GM23248 (cell line): ENCODE measurements around the gene WARS2. TPM values are rescaled to one million over a fixed set of nuclear protein-coding genes. Genes with fewer than 3 reads are reported as not detected.
A peak's percentile ranks its signal among the peaks of the same experiment; 100 is the strongest.
"Not testable (repeated sequence)": the region's sequence is repeated elsewhere in the genome, so short reads cannot be mapped to it uniquely, and the experiment has no call there.

Source experiments
- DNase-seq: peaks from one replicate; pipeline ENCODE4 v3.0.0-alpha.2; 2015
- H2AFZ ChIP-seq: fragments of 200-600 bp; sonication (generic); 2 replicates; pipeline ENCODE4 v1.6.1; 2016; ENCODE audit warnings: antibody characterized with exemption
- H3F3A ChIP-seq: fragments of 200-600 bp; sonication (generic); 2 replicates; pipeline ENCODE4 v1.6.1; 2016; ENCODE audit warnings: mild to moderate bottlenecking, antibody characterized with exemption, mixed run types; ENCODE audit not compliant: insufficient read depth
- H3K27ac ChIP-seq: fragments of 200-600 bp; sonication (generic); 2 replicates; pipeline ENCODE4 v1.5.1; 2016; ENCODE audit warnings: mild to moderate bottlenecking
- H3K27me3 ChIP-seq: fragments of 200-600 bp; sonication (generic); replicated peaks from 2 replicates; pipeline ENCODE4 v1.6.1; 2016; ENCODE audit warnings: mild to moderate bottlenecking; ENCODE audit not compliant: insufficient read depth
- H3K36me3 ChIP-seq: fragments of 200-600 bp; sonication (generic); 2 replicates; pipeline ENCODE4 v1.6.1; 2016; ENCODE audit warnings: low read depth, mild to moderate bottlenecking
- H3K4me1 ChIP-seq: fragments of 200-600 bp; sonication (generic); 2 replicates; pipeline ENCODE4 v1.6.1; 2016; ENCODE audit warnings: mild to moderate bottlenecking; ENCODE audit not compliant: insufficient read depth
- H3K4me2 ChIP-seq: fragments of 200-600 bp; sonication (generic); one replicate; pipeline ENCODE4 v1.6.1; 2016; ENCODE audit warnings: mild to moderate bottlenecking; ENCODE audit not compliant: unreplicated experiment
- H3K4me3 ChIP-seq: fragments of 200-600 bp; sonication (generic); 2 replicates; pipeline ENCODE4 v1.5.1; 2016; ENCODE audit warnings: mild to moderate bottlenecking
- H3K79me2 ChIP-seq: fragments of 200-600 bp; sonication (generic); 2 replicates; pipeline ENCODE4 v1.6.1; 2016; ENCODE audit warnings: mild to moderate bottlenecking; ENCODE audit not compliant: insufficient read depth
- H3K9ac ChIP-seq: fragments of 200-600 bp; sonication (generic); 2 replicates; pipeline ENCODE4 v1.6.1; 2016; ENCODE audit warnings: mild to moderate bottlenecking
- H3K9me2 ChIP-seq: fragments of 200-600 bp; sonication (generic); 2 replicates; pipeline ENCODE4 v1.6.1; 2016; ENCODE audit warnings: mixed run types, mild to moderate bottlenecking, moderate library complexity; ENCODE audit not compliant: insufficient read depth
- H3K9me3 ChIP-seq: fragments of 200-600 bp; sonication (generic); one replicate; pipeline ENCODE4 v1.6.1; 2017; ENCODE audit warnings: low read depth
- H4K20me1 ChIP-seq: fragments of 200-600 bp; sonication (generic); 2 replicates; pipeline ENCODE4 v1.6.0; 2016; ENCODE audit not compliant: insufficient read depth
- EZH2 ChIP-seq: fragments of 200-600 bp; sonication (generic); IDR thresholded peaks from 2 replicates; pipeline ENCODE4 v1.6.1; 2018; ENCODE audit warnings: antibody characterized with exemption, mild to moderate bottlenecking; ENCODE audit not compliant: insufficient read depth, poor library complexity, severe bottlenecking
- EZH2phosphoT487 ChIP-seq: fragments of 200-600 bp; sonication (generic); IDR thresholded peaks from 2 replicates; pipeline ENCODE4 v1.6.1; 2018; ENCODE audit warnings: antibody characterized with exemption, moderate library complexity, mild to moderate bottlenecking, low read depth; ENCODE audit not compliant: insufficient read depth
- WGBS, 2 experiments: methylation state at CpG; one replicate each; pipeline ENCODE4 v1.1.6; 2015 to 2017; ENCODE audit warnings: low lambda C conversion rate in 2 of 2, low coverage in 1 of 2; ENCODE audit errors: missing lambda C conversion rate in 2 of 2; 5-methylcytosine and 5-hydroxymethylcytosine counted together
- in situ Hi-C: fragments of 300-500 bp; cut with MboI; formaldehyde crosslinking; loops from 2 replicates; pipeline ENCODE4 v1.15.0; 2020
- polyA plus RNA-seq: library from polyadenylated mRNA; unstranded; fragments of >200 nt; fragmentation: Nextera tagmentation; extraction: Ambion mirVana; gene quantifications from 2 replicates; pipeline ENCODE4 v1.2.1, GENCODE V29; 2016
- total RNA-seq: library from RNA; depleted of rRNA; stranded (reverse); fragments of >200 nt; shearing (Covaris generic); gene quantifications from 2 replicates; pipeline ENCODE4 v1.2.3, GENCODE V29; 2014

The WARS2 gene
- total and polyA plus RNA-seq, 2 experiments from 2014 or later: 7.9 to 13.8 TPM

- Histone ChIP-seq H4K20me1 (no peaks in the 10 kb centered on the region), H3K27me3 (no peaks in the 10 kb centered on the region), H3K79me2 (peaks cover 47% of the 10 kb centered on the region), H3K9ac (no peak overlapping the region), H3K36me3 (no peaks in the 10 kb centered on the region), H3K27ac (no peak overlapping the region), H3K4me1 (peaks cover 34% of the 10 kb centered on the region), H2AFZ (no peak overlapping the region), H3K4me3 (no peak overlapping the region), H3K4me2 (no peak overlapping the region), H3K9me2 (no peaks in the 10 kb centered on the region), H3F3A (peaks cover 26% of the 10 kb centered on the region), H3K9me3 (no peaks in the 10 kb centered on the region)
- in situ Hi-C loops: no loop called here
- 40 to 45% methylated on average over 3 of the region's 3 CpGs for WGBS, 2 experiments
- peak; percentile 5 for DNase-seq
- no peak for TF ChIP-seq EZH2phosphoT487
- no peak for TF ChIP-seq EZH2
Measured at GRCh38 chr1:119132179-119132578, 8.3 kb downstream of the WARS2 start.

DNA sequence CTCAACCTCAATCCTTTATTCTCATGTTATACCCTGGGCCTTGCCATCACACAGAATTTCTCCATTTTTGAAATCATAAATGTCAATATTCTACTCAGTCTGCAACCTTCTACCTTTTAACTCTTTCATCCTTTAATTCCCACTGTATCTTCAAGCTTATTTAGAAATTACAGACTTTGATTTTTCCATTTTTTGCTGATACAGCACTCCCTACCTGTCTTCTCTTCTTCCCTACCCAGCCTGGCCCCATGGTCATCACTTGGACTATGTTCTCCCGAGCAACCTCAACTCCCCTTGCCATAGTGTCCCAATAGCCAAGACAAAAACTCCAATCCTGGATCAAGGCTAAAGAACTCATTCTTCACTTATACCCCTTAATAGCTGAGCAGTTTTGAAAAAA is 14.6 kb downstream of the WARS2 start:
- Histone ChIP-seq H3K4me2 (no peak overlapping the region), H3K9ac (no peak overlapping the region), H3K36me3 (no peaks in the 10 kb centered on the region), H3K9me3 (no peaks in the 10 kb centered on the region), H3K27me3 (no peaks in the 10 kb centered on the region), H3K79me2 (peaks cover 44% of the 10 kb centered on the region), H2AFZ (no peak overlapping the region), H3K27ac (no peak overlapping the region), H4K20me1 (no peaks in the 10 kb centered on the region), H3F3A (no peaks in the 10 kb centered on the region), H3K9me2 (no peaks in the 10 kb centered on the region), H3K4me3 (no peak overlapping the region), H3K4me1 (no peaks in the 10 kb centered on the region)
- TF ChIP-seq EZH2phosphoT487: no peak
- no peak for TF ChIP-seq EZH2
- DNase-seq: no peak
- 95 to 100% methylated on average over 1 of the region's 1 CpG for WGBS, 2 experiments
- in situ Hi-C loops: no loop called here

DNA sequence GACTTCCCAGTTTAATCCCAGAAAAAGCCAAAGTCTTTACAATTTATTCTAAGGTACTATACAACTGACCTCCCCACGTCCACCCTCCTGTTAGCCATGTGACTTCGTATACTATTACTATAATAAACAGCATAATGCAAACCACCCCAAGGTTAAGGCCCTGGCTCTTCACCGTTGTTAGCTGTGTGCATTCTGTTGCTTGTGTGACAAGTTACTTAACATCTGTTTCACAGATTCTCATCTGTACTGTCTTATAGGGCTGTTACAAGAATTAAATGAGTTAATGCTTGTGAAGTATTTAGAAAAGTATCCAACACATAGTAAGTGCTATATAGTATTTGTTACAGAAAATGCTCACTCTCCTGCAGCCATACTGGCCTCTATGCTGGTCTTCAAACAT is 15.7 kb downstream of the WARS2 start:
- H4K20me1 ChIP-seq: no peaks in the 10 kb centered on the region
- no peak overlapping the region for H3K27ac ChIP-seq
- H3K36me3 ChIP-seq: no peaks in the 10 kb centered on the region
- H3K9me2 ChIP-seq: no peaks in the 10 kb centered on the region
- DNase-seq: no peak
- no peak overlapping the region for H3K9ac ChIP-seq
- H3F3A ChIP-seq: no peaks in the 10 kb centered on the region
- no peak overlapping the region for H3K4me2 ChIP-seq
- no peak overlapping the region for H3K4me3 ChIP-seq
- no peaks in the 10 kb centered on the region for H3K9me3 ChIP-seq
- no peaks in the 10 kb centered on the region for H3K4me1 ChIP-seq
- in situ Hi-C loops: no loop called here
- WGBS, 2 experiments: 74 to 81% methylated on average over 3 of the region's 3 CpGs
- TF ChIP-seq EZH2phosphoT487 (no peak), EZH2 (no peak)
- no peak overlapping the region for H2AFZ ChIP-seq
- H3K79me2 ChIP-seq: peaks cover 47% of the 10 kb centered on the region
- H3K27me3 ChIP-seq: no peaks in the 10 kb centered on the region

DNA sequence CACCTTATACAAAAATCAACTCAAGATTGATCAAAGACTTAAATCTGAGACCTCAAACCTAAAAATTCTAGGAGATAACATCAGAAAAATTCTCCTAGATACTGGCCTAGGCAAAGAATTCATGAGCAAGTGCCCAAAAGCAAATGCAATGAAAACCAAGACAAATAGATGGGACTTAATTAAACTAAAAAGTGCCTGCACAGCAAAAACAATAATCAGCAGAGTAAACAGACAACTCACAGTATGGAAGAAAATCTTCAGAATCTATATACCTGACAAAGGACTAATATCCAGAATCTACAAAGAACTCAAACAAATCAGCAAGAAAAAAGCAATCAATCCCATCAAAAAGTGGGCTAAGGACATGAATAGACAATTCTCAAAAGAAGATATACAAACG is 18.6 kb downstream of the WARS2 start:
- H3K4me1 ChIP-seq, H3K9ac ChIP-seq, H3F3A ChIP-seq, H3K36me3 ChIP-seq, H3K4me3 ChIP-seq, H3K9me2 ChIP-seq, H2AFZ ChIP-seq, H3K27ac ChIP-seq, H4K20me1 ChIP-seq, in situ Hi-C loops, H3K4me2 ChIP-seq, DNase-seq, H3K27me3 ChIP-seq, H3K9me3 ChIP-seq: not testable (repeated sequence)
- H3K79me2 ChIP-seq: peaks cover 63% of the 10 kb centered on the region
- 46 to 53% methylated on average over 1 of the region's 1 CpG for WGBS, 2 experiments

DNA sequence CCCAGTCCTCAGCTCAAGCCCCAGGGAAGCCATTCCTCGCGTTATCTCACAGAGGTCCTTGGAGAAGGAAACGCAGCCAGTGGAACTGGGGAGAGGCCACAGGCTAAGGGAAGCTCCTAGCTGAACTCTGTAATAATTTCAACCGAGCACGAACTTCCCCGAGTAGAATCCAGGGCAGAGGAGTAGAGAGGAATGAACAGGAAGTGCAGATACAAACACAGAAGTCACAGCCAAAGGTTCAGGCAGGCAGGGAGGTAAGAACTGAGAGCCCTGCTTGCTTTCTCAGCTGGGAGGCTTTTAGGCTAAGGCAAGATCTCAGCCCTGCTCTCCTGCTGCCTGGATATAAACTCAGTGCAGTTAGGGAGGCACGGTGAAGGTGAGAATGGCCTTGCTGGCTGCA is 23.7 kb downstream of the WARS2 start:
- H3K9ac ChIP-seq: no peak overlapping the region
- no peaks in the 10 kb centered on the region for H3K9me2 ChIP-seq
- H3K36me3 ChIP-seq: no peaks in the 10 kb centered on the region
- WGBS, 2 experiments: 57 to 70% methylated on average over 7 of the region's 7 CpGs
- H3F3A ChIP-seq: no peaks in the 10 kb centered on the region
- no peak for DNase-seq
- no peak overlapping the region for H3K4me2 ChIP-seq
- H3K4me3 ChIP-seq: no peak overlapping the region
- no peaks in the 10 kb centered on the region for H3K4me1 ChIP-seq
- H4K20me1 ChIP-seq: no peaks in the 10 kb centered on the region
- TF ChIP-seq EZH2: no peak
- no peak for TF ChIP-seq EZH2phosphoT487
- no peaks in the 10 kb centered on the region for H3K9me3 ChIP-seq
- in situ Hi-C loops: no loop called here
- peaks cover 55% of the 10 kb centered on the region for H3K79me2 ChIP-seq
- no peaks in the 10 kb centered on the region for H3K27me3 ChIP-seq
- H3K27ac ChIP-seq: no peak overlapping the region
- H2AFZ ChIP-seq: no peak overlapping the region
